Measurements from ENCODE around the gene PPP1R9B.
A peak's percentile ranks its signal among the peaks of the same experiment; 100 is the strongest.

Gene PPP1R9B

GRCh38 chr17:50097926-50098325, 52.6 kb downstream of the PPP1R9B start:
- DNase-seq (ENCODE audit: low read depth), result no peak
- TF ChIP-seq CTCF (IDR thresholded peaks at IDR 0.05; ENCODE audit: insufficient read depth, low read depth, low read length, missing control alignments), result no peak
- H3K4me3 ChIP-seq (ENCODE audit: low read length), result no peak overlapping the region

GRCh38 chr17:50097455-50097854, 53.0 kb downstream of the PPP1R9B start:
- H3K4me3 ChIP-seq (ENCODE audit: low read length), result no peak overlapping the region
- DNase-seq (ENCODE audit: low read depth), result no peak
- no peak for TF ChIP-seq CTCF (IDR thresholded peaks at IDR 0.05; ENCODE audit: insufficient read depth, low read depth, low read length, missing control alignments)

GRCh38 chr17:50096758-50097157, 53.7 kb downstream of the PPP1R9B start:
- H3K4me3 ChIP-seq (ENCODE audit: low read length), result no peak overlapping the region
- no peak for DNase-seq (ENCODE audit: low read depth)
- TF ChIP-seq CTCF (IDR thresholded peaks at IDR 0.05; ENCODE audit: insufficient read depth, low read depth, low read length, missing control alignments), result no peak

- peak overlapping the region; percentile 88 for H3K4me3 ChIP-seq (ENCODE audit: low read length)
- TF ChIP-seq CTCF (IDR thresholded peaks at IDR 0.05; ENCODE audit: insufficient read depth, low read depth, low read length, missing control alignments), result no peak
- DNase-seq (ENCODE audit: low read depth), result no peak
Measured at GRCh38 chr17:50096092-50096491, 54.4 kb downstream of the PPP1R9B start.

GRCh38 chr17:50095626-50096037, 54.8 kb downstream of the PPP1R9B start:
- TF ChIP-seq CTCF (IDR thresholded peaks at IDR 0.05; ENCODE audit: insufficient read depth, low read depth, low read length, missing control alignments), result no peak
- no peak for DNase-seq (ENCODE audit: low read depth)

GRCh38 chr17:50094753-50095619, 55.5 kb downstream of the PPP1R9B start, which contains the start of gene PDK2:
TSS of gene PDK2 (plus strand) at chr17:50095351. CDS start at chr17:50095436, 85 bp downstream.
- peak within 1 kb of the TSS; percentile 88 for H3K4me3 ChIP-seq (ENCODE audit: low read length)
- DNase-seq (ENCODE audit: low read depth), result peak; percentile 96
- TF ChIP-seq CTCF (IDR thresholded peaks at IDR 0.05; ENCODE audit: insufficient read depth, low read depth, low read length, missing control alignments), result no peak

More at GRCh38 chr17:50095626-50096037, 54.8 kb downstream of the PPP1R9B start:
- H3K4me3 ChIP-seq (ENCODE audit: low read length), result peak overlapping the region; percentile 88

Measured in epithelial cell of esophagus (primary cell).